Fibroblast of lung (primary cell): Measurements from ENCODE around the gene MLIP.

Source experiments
- EZH2 ChIP-seq: IDR thresholded peaks from 2 replicates; pipeline ENCODE4 v1.5.1; 2012; ENCODE audit warnings: low read length, control low read depth, mild to moderate bottlenecking; ENCODE audit errors: missing control alignments
- TF ChIP-seq, protein P1 (sequence below), 2 donors: IDR thresholded peaks in 1 of 2; conservative IDR thresholded peaks in 1 of 2; 1 replicate in 1 of 2; 2 replicates in 1 of 2; pipeline ENCODE4 v1.5.1; 2011 to 2012; ENCODE audit warnings: low read length in 2 of 2, control low read depth in 1 of 2, inconsistent platforms in 1 of 2, low read depth in 1 of 2, mild to moderate bottlenecking in 1 of 2

GRCh38 chr6:54204921-54205591, 93.8 kb downstream of the MLIP start:
- TF ChIP-seq, protein P1, sequence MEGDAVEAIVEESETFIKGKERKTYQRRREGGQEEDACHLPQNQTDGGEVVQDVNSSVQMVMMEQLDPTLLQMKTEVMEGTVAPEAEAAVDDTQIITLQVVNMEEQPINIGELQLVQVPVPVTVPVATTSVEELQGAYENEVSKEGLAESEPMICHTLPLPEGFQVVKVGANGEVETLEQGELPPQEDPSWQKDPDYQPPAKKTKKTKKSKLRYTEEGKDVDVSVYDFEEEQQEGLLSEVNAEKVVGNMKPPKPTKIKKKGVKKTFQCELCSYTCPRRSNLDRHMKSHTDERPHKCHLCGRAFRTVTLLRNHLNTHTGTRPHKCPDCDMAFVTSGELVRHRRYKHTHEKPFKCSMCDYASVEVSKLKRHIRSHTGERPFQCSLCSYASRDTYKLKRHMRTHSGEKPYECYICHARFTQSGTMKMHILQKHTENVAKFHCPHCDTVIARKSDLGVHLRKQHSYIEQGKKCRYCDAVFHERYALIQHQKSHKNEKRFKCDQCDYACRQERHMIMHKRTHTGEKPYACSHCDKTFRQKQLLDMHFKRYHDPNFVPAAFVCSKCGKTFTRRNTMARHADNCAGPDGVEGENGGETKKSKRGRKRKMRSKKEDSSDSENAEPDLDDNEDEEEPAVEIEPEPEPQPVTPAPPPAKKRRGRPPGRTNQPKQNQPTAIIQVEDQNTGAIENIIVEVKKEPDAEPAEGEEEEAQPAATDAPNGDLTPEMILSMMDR (conservative IDR thresholded peaks at IDR 0.05 in 1 of 2, IDR thresholded peaks at IDR 0.05 in 1 of 2; ENCODE audit: low read depth in 1 of 2, low read length in 2 of 2) = no peak
- TF ChIP-seq EZH2 = no peak
